Measurements from ENCODE around the gene MDP1.

The MDP1 gene

GRCh38 chr14:24198814-24199524, 16.9 kb downstream of the MDP1 start:
- no peak for DNase-seq (ENCODE audit: low read depth)
- no peak for TF ChIP-seq CTCF (conservative IDR thresholded peaks at IDR 0.05; ENCODE audit: low read depth, low read length)
- no peak overlapping the region for H3K4me3 ChIP-seq (ENCODE audit: low read length)

GRCh38 chr14:24197056-24197450, 18.8 kb downstream of the MDP1 start:
- H3K4me3 ChIP-seq (ENCODE audit: low read length): no peak overlapping the region
- DNase-seq (ENCODE audit: low read depth): no peak
- TF ChIP-seq CTCF (conservative IDR thresholded peaks at IDR 0.05; ENCODE audit: low read depth, low read length): no peak

- DNase-seq (ENCODE audit: low read depth): no peak
- H3K4me3 ChIP-seq (ENCODE audit: low read length): peak overlapping the region; percentile 79
- TF ChIP-seq CTCF (conservative IDR thresholded peaks at IDR 0.05; ENCODE audit: low read depth, low read length): no peak
These were observed 19.5 kb downstream of the MDP1 start for GRCh38 chr14:24196071-24197055.

GRCh38 chr14:24195186-24196070, 20.4 kb downstream of the MDP1 start, which contains the start of gene TM9SF1:
Gene TM9SF1 (minus strand): TSS chr14:24195441. CDS start chr14:24195019, 422 bp downstream.
- no peak for TF ChIP-seq CTCF (conservative IDR thresholded peaks at IDR 0.05; ENCODE audit: low read depth, low read length)
- H3K4me3 ChIP-seq (ENCODE audit: low read length): peak within 1 kb of the TSS; percentile 79
- peak; percentile 66 for DNase-seq (ENCODE audit: low read depth)

- H3K4me3 ChIP-seq (ENCODE audit: low read length): peak overlapping the region; percentile 79
- no peak for DNase-seq (ENCODE audit: low read depth)
- TF ChIP-seq CTCF (conservative IDR thresholded peaks at IDR 0.05; ENCODE audit: low read depth, low read length): no peak
These were observed 21.0 kb downstream of the MDP1 start for GRCh38 chr14:24194873-24195185.

GRCh38 chr14:24194186-24194872, 21.5 kb downstream of the MDP1 start:
- no peak for TF ChIP-seq CTCF (conservative IDR thresholded peaks at IDR 0.05; ENCODE audit: low read depth, low read length)
- no peak for DNase-seq (ENCODE audit: low read depth)
- peak overlapping the region; percentile 79 for H3K4me3 ChIP-seq (ENCODE audit: low read length)

All from retinal pigment epithelial cell (primary cell).